ENCODE results near the gene TXLNG.
A peak's percentile ranks its signal among the peaks of the same experiment; 100 is the strongest.

TXLNG gene

GRCh38 chrX:16874458-16875095, 88.3 kb downstream of the TXLNG start:
- DNase-seq (ENCODE audit: low spot score) = no peak

GRCh38 chrX:16876696-16877095, 90.4 kb downstream of the TXLNG start:
- no peak for DNase-seq (ENCODE audit: low spot score)

GRCh38 chrX:16882169-16882568, 95.9 kb downstream of the TXLNG start:
- DNase-seq (ENCODE audit: low spot score) = peak; percentile 9

- peak; percentile 45 for DNase-seq (ENCODE audit: low spot score)
These were observed 96.6 kb downstream of the TXLNG start for GRCh38 chrX:16882702-16883486.

- DNase-seq (ENCODE audit: low spot score) = no peak
These were observed 97.2 kb downstream of the TXLNG start for GRCh38 chrX:16883487-16883804.

- no peak for DNase-seq (ENCODE audit: low spot score)
These were observed 99.4 kb downstream of the TXLNG start for GRCh38 chrX:16885628-16886027.

GRCh38 chrX:16892504-16893362, 106.5 kb downstream of the TXLNG start:
- DNase-seq (ENCODE audit: low spot score) = peak; percentile 71

All from AG20443 (cell line).